Measurements from ENCODE around the gene SLC25A3. TPM values are rescaled to one million over a fixed set of nuclear protein-coding genes. Genes with fewer than 3 reads are reported as not detected.

The SLC25A3 gene
- total and polyA plus RNA-seq, 2 of the 13 experiments (the other 11 are each of a cell fraction or from before 2014, with no cell fraction given): 292 to 829 TPM

- TF ChIP-seq PRDM15 (CRISPR knock-in tag; IDR thresholded peaks at IDR 0.05) (no peak), NCOR1 (IDR thresholded peaks at IDR 0.05; ENCODE audit: borderline replicate concordance, low read length) (no peak), SNRNP70 (IDR thresholded peaks at IDR 0.05; ENCODE audit: low read depth, low read length) (no peak), ZSCAN22 (CRISPR knock-in tag; IDR thresholded peaks at IDR 0.05) (no peak), ARNT2 (CRISPR knock-in tag; IDR thresholded peaks at IDR 0.05; ENCODE audit: low read depth) (peak; percentile 86; the same call in 1 of the 2 replicates), ZNF253 (CRISPR knock-in tag; IDR thresholded peaks at IDR 0.05; ENCODE audit: borderline replicate concordance) (peak; percentile 55; the same call in 1 of the 2 replicates), ZNF205 (CRISPR knock-in tag; IDR thresholded peaks at IDR 0.05) (peak; percentile 86), KAT8 (CRISPR knock-in tag; IDR thresholded peaks at IDR 0.05) (peak; percentile 93), KDM3A (CRISPR knock-in tag; IDR thresholded peaks at IDR 0.05; ENCODE audit: low read depth) (peak; percentile 72), ZIK1 (CRISPR knock-in tag; IDR thresholded peaks at IDR 0.05; ENCODE audit: borderline replicate concordance, low read depth) (0 out of 2 replicates have a peak, but pooled peaks have one; percentile 62), ZNF224 (CRISPR knock-in tag; IDR thresholded peaks at IDR 0.05) (peak; percentile 79; the same call in 1 of the 2 replicates), ZBTB7B (CRISPR knock-in tag; IDR thresholded peaks at IDR 0.05) (peak; percentile 22; the same call in 1 of the 2 replicates), PHB2 (IDR thresholded peaks at IDR 0.05; ENCODE audit: partially characterized antibody) (no peak), SIX1 (CRISPR knock-in tag; IDR thresholded peaks at IDR 0.05; ENCODE audit: borderline replicate concordance) (no peak), HNRNPK (IDR thresholded peaks at IDR 0.05; ENCODE audit: low read depth, low read length, poor library complexity, severe bottlenecking) (no peak)
- TF ChIP-seq, protein P1, sequence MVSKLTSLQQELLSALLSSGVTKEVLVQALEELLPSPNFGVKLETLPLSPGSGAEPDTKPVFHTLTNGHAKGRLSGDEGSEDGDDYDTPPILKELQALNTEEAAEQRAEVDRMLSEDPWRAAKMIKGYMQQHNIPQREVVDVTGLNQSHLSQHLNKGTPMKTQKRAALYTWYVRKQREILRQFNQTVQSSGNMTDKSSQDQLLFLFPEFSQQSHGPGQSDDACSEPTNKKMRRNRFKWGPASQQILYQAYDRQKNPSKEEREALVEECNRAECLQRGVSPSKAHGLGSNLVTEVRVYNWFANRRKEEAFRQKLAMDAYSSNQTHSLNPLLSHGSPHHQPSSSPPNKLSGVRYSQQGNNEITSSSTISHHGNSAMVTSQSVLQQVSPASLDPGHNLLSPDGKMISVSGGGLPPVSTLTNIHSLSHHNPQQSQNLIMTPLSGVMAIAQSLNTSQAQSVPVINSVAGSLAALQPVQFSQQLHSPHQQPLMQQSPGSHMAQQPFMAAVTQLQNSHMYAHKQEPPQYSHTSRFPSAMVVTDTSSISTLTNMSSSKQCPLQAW (CRISPR knock-in tag; IDR thresholded peaks at IDR 0.05): peak; percentile 49; the same call in 1 of the 2 replicates
- TF ChIP-seq, protein P2, sequence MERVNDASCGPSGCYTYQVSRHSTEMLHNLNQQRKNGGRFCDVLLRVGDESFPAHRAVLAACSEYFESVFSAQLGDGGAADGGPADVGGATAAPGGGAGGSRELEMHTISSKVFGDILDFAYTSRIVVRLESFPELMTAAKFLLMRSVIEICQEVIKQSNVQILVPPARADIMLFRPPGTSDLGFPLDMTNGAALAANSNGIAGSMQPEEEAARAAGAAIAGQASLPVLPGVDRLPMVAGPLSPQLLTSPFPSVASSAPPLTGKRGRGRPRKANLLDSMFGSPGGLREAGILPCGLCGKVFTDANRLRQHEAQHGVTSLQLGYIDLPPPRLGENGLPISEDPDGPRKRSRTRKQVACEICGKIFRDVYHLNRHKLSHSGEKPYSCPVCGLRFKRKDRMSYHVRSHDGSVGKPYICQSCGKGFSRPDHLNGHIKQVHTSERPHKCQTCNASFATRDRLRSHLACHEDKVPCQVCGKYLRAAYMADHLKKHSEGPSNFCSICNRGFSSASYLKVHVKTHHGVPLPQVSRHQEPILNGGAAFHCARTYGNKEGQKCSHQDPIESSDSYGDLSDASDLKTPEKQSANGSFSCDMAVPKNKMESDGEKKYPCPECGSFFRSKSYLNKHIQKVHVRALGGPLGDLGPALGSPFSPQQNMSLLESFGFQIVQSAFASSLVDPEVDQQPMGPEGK (CRISPR knock-in tag; IDR thresholded peaks at IDR 0.05): no peak
- TF ChIP-seq, protein P3, sequence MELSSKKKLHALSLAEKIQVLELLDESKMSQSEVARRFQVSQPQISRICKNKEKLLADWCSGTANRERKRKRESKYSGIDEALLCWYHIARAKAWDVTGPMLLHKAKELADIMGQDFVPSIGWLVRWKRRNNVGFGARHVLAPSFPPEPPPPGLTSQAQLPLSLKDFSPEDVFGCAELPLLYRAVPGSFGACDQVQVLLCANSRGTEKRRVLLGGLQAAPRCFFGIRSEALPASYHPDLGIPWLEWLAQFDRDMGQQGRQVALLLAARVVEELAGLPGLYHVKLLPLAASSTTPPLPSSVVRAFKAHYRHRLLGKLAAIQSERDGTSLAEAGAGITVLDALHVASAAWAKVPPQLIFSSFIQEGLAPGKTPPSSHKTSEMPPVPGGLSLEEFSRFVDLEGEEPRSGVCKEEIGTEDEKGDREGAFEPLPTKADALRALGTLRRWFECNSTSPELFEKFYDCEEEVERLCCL (CRISPR knock-in tag; IDR thresholded peaks at IDR 0.05; ENCODE audit: borderline replicate concordance): no peak
These were observed at the start of gene SLC25A3 (continued) for GRCh38 chr12:98593351-98594049.

Data from HepG2 (cell line).